GM21825 (cell line): Measurements from ENCODE around the gene RGS2.

Source experiments
- ATAC-seq: cut with Tn5 transposase; IDR thresholded peaks from one replicate; pipeline ENCODE4 v1.9.1; 2021; ENCODE audit warnings: mild to moderate bottlenecking, moderate library complexity; ENCODE audit not compliant: unreplicated experiment

Gene RGS2

DNA sequence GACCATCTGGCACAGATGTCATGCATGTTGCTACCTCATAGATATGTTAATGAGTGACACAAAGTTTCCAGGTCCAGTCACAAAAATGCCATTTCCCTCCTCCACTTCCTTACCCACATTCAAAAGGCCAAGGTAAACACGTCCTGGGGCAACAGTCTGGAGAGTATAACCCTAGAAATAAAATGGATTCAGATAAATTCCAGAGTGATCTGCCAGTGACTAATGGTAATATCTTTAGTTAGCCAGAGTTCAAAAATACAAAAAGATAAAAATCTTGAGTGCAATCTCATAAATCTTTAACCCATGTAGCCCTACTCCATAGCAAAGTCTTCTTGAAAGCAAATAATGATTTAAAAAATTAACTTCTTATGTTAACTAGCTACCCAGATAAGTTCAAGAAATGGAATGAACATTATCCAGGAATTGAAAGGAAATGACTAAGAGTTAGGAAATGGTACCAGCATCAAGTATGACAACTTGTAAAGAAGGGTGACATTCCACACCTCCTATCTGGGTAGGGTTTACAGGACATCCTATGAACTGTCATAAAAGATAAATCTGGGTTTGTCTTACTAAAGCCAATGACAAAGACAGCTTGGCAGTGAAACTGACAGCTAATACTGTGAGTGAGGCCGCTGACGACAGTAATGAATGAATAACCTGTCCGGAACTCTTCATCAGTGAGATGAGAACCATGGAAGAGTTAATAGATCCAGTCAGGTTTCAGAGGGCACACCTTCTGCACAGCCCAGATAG lies 18.1 kb downstream of the RGS2 start:
- ATAC-seq, result no peak

DNA sequence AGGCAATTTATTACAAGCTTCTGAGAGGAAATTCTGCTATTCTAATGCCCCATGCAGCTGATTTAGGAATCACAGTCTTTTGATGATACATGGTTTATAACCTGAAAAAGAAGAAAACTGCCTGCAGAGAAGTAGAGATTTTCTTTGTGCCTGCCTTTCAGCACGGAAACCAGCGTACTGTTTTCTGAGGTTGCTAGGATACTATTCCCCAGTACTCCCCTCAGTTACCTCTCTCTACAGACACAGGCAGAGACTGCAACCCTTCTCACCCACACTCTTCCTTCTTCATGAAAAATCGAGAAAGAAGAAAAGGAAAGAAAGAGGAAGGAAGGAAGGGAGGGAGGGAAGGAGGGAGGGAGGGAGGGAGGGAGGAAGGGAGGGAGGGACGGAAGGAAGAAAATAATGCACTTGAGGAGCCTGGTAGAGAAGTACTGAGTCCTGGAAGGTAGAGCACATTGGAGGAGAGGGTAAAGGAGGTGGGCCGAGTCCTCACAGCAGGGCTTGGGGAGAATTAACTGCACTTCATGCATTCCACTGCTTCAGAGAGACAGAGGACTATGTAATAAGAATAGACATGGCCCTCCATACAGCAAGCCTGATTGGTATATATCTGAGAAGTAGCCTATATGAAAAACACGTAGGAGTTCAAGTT lies 21.9 kb downstream of the RGS2 start:
- ATAC-seq, result no peak

DNA sequence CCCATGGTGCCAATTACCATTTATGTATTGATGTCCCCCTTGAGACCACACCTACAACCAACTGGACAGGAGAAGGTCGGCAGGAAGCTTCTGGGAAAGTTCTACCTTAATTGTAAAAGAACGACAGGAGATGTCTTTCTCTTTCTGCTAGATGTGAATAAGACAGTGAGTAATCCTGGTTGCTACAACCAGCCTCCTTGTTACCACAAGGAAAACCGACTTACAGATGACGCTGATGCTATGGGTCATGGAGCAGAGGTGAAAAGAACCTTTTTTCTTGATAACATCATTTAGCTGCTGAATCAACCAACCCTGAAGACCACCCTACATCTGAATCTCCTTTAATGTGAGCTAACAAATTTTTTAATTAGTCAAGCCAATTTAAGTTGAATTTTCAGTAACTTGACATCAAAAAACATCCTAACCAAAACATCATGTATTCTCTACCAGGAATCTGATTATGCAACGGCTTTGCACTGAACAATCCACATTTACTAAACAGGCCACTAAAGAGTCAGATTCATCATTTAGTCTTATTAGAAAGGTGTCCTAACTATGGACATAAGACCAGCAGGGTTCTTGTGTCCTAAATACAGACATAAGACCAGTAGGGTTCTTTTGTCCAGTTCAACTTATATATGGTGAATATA lies 23.0 kb downstream of the RGS2 start:
- ATAC-seq, result no peak

DNA sequence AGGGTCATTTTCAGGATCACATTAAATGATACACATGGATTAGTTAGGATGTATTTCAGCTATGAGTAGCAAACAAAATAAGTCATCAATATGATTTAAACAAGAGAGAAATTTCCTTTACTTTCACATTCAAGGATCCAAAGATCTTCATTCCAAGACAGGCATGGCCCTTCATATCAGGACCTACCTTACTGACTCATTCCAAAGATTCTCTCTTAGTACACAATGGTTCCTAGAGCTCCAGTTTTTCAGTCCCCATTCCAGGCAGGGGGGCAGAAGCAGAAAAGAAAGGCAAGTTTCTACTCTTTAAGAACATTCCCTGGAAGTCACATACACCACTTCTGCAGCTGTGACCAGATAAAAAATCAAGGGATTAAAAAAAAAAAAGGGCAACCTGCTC lies 23.7 kb downstream of the RGS2 start:
- no peak for ATAC-seq

DNA sequence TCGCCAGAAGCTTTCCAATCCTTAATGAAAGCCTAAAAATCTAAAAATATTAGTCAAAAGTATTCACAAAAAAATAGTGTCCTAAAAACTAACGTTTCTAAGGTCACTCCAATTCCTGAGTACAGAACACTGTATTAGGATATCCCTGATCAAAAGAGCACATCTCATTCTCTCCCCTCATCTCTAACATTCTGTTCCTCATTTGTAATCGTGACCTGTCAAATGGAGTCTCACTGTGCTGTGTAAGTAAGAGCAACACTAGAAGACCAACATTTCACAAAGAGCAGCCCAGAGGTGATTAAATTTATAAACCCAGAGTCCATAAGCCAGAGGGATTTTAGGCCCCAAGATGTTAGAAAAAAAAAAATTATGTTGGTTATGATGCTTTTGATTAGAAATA lies 26.3 kb downstream of the RGS2 start:
- no peak for ATAC-seq

DNA sequence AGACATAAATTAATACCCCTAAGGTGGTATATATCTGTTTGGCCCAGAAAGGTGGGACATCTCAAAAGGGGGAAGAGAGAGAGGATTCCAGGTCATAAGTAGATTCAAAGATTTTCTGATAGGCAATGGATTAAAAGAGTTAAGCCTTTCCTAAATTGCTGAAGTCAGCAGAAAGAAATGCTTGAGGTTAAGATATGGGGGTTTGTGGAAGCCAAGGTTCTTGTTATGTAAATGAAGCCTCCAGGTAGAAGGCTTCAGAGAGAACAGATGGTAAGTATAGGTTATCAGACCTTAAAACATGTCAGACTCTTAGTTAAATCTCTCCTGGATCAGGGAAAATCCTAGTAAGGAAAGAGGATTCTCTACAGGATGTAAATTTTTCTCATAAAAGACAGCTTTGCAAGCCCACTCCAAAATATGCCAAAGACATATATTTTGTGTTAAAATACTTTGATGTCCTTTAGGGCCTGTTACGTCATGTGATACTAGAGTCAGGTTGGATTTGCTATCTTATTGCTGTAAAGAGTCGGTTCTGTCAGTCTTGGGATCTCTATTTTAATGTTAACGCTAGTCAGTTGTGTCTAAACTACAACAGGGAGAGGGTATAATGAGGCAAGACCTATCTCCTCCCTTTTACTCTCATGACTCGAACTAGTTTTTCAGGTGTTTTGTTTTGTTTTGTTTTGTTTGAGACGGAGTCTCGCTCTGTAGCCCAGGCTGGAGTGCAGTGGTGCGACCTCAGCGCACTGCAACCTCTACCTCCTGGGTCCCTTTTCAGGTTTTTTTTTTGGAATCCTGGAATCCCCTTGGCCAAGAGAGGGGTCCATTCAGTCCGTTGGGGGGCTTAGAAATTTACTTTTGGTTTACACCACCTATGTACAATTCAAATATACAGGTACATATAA lies 30.6 kb downstream of the RGS2 start:
- ATAC-seq, result no peak

DNA sequence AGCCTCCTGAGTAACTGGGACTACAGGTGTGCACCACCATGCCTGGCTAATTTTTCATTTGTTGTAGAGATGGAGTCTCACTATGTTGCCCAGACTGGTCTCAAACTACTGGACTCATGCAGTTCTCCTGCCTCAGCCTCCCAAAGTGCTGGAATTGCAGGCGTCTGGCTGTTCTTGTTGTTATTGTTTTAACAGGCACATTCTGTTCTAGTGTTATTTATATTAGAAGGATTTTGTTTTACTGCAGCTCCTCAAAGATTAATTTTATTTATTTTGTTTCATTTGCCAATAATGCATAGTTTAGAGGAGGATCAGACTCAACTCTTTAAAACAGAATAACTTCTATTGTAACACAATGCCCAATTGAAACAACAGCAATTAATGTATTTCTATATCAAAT lies 35.5 kb downstream of the RGS2 start:
- no peak for ATAC-seq

DNA sequence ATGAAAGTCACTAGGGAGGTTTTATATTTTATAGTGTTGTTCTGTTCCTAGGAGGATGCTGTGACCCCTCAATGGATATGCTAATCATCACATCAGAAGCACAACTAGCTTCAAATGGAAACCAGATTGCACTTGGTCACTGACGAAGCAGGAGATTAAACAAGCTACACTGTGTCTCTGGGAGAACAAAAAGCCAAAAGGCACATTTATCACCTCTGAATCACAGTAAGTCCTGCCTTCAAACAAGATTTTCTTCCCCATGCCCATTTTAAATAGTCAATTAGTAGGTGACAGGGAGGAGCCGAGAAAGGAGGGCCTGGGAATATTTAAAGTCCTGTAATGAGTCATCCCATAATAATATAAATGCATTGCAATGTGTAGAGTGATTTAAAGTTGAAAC lies 38.1 kb downstream of the RGS2 start:
- ATAC-seq, result no peak

DNA sequence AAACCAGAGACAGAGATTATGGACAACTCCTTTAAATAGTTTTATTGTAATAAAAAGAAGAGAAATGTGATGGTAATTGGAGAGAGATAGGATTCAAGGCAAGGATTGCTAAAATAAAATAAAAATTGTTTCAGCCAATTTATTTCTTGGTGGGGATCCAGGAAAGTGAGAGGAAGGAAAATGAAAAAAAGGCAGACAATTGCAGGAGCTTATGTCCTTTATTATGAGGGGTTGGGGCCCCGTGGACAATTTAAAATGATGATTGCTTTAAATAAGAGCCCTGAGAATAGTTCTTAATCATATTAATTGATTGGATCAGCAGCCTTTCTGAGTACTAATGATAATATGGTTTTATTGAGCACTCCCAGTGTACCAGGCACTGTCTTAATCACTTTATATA lies 40.2 kb downstream of the RGS2 start:
- no peak for ATAC-seq

DNA sequence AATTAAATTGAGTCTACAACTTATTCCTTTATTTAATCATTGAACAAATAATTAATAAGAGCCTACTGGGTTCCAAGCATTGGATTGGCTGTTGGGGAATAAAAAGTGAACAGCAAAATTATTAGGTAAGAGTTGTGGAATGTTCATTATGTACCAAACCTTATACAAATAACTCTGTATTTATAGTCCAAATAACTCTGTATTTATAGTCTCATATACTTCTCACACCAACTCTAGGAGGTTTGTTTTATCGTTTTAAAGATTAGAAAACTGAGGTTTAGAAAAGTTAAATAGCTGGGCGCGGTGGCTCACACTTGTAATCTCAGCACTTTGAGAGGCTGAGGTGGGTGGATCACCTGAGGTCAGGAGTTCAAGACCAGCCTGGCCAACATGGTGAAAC lies 40.6 kb downstream of the RGS2 start:
- ATAC-seq, result no peak

DNA sequence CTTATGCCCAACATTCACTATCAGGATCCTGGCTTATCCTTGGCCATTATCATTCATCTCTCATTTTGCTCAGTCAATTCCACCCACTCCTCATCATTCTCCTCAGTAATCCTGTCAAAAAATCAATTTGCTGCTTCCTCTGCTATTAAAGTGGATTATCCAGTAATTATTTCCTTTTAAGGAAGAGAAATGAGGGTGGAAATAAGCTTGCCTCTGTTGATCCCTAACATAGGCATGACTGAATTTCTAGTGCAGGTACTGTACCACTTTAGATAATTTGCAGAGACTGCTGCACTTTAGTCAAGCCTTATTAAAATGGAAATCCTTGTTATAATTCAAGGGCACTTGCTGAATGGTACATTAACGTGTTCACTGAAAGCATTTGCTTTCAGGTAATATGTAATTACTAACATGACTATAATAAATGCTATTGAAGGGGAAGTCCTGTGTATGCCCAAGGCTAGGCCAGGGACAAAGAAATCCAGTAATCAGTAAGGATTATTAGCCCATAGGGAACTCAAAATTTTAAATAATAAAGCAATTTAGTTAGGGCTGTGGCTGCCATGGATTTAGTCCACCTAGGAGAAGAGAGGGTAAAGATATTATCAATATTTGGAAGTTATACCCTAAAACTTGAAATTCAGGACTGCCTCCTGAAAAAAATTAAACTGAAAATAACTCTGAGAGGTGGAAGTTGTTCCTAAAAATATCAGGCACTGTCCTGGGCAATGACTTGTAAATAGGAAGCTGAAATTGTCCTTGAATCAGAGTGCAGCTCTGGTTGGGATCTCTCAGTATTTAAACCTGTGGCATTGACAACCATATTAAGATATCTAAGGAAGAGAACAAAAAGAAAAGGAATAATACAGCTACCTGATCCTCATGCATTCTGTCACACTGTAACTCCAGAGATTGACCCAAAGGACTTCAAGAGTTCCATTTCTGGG lies 43.4 kb downstream of the RGS2 start:
- no peak for ATAC-seq

DNA sequence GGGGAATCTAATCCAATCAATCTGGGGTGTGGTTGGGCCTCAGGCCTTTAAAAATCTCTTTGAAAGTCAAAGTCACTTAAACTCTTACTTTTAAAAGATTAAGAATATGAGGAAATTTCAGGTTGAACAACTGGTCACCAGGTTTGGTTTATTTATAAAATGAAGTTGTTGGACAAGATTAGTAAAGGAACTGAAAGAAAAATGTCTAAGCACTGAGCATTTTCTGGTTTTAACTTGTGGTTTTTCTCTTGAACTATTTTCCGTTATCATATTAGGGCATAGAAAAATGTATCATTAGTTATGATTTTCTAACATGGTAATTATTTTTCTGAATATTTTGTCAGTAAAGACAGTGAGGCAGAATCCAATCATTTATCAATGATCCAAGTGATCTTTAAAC lies 49.6 kb downstream of the RGS2 start:
- no peak for ATAC-seq

DNA sequence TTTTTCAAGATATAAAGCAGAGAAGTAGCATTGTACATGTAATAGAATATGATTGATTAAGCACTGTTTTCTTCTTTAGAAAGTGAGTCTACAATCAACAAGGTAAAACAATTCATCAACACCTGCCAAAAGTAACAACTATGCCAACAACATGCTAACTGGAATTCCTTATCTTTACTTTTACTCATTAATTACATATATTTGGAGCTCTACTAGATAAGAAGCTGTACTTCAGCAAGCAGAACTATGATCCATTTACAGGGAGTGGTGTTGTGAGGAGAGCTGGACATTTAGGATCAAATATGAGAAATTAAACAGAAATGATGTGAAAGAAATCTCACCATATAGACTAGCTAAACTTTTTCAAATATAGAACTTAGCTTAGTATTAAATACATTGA lies 51.0 kb downstream of the RGS2 start:
- ATAC-seq, result no peak

DNA sequence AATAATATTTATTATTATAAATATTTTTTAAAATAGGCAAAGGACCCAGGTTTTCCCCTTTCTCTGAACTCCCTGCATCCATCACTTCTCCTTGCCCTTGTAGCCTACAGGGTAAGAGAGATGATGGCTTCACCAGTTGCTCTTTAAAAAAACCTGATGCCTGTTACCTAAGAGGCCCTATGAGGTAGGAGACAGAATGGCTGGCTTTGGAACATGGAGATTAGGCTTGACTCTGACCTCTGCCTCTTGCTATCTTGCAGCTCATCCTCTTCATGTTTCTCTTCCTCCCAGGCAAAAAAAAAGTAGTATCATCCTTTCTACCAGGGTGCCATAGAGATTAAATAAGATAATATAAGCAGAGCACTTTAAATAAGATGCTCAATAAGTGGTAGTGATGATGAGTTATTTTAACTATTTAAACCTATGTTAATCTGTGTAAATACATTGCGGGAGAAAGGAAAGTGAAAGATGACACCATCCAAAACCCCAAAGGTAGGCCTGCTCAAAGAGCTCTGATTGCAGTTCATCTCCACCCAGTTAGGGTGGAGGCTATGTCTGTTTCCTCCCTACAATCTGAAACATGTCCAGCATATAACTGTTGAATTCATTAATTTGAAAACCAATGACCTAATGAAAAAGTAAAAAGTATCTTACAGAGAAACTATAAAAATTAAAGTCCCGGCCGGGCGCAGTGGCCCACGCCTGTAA lies 51.8 kb downstream of the RGS2 start:
- no peak for ATAC-seq

DNA sequence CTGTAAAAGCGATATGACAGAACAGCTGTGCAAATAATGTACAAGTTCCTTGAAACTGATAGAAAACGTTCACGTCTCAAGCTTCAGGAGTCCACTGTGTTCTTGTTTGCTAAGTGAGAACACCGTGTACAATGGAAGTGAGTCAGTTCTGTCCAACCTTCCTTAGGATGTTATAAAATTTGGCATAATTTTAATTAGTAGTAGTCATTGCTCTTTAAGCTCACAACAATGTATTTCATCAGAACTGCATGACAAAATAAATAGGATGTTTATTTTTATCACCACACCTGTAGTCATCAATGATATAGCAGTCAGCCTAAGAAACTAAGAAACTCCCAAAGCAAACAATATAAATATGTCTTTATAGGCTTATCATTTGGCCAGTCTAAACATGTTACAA lies 53.0 kb downstream of the RGS2 start:
- no peak for ATAC-seq
